ENCODE measurements around the gene PSAP.
"Not testable (repeated sequence)": the region's sequence is repeated elsewhere in the genome, so short reads cannot be mapped to it uniquely, and the experiment has no call there.

The PSAP gene

DNA sequence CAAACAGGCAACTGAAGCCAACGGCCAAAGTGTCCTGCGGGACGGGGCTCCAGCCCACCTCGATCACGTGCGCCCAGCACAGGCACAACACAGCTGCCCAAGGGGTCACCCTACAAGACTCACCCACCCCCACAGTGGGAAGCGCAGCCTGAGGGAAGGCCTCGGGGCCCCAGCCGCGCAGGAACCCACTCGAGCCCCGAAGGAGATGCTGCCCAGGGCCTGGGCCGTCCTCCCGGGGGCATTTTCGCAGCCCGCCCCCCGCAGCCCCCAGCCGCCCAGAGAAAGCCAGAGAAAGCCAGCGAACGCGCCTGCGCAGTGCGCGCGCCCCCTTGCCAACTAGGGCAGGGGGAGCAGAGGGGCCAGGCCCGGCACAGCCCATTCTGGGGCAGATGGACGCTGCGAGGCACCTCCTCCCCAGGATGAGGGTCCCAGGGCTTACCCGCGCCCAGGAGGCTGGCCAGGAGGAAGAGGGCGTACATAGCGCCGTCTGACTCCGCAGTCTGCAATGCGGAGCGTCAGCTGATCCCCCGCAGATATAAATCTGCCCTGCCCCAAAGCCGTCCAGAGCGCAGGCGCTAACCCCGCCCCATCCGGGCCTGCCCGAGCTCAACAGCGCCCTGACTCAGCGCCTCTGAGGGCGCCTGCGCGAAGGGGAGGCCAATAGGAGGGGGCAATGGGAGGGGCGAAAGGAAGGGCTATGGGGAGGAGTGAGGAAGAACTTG is at the start of gene PSAP:
TSS of gene PSAP (minus strand) at position 509 of the 722 bp plus-strand sequence. CDS start at position 479, 30 bp downstream.
- TF ChIP-seq CTCF (IDR thresholded peaks at IDR 0.05; ENCODE audit: low read depth, low read length): no peak
- in situ Hi-C loops (cut with HindIII; ENCODE audit: low sequenced_read_pairs): no loop called here
- peak; percentile 98 for DNase-seq (ENCODE audit: low read depth, low spot score)
- H3K4me3 ChIP-seq (ENCODE audit: low read depth, low read length): peak within 1 kb of the TSS; percentile 89

GRCh38 chr10:71900441-71901180 is 49.6 kb upstream of the PSAP start:
- TF ChIP-seq CTCF (IDR thresholded peaks at IDR 0.05; ENCODE audit: low read depth, low read length): no peak
- no peak overlapping the region for H3K4me3 ChIP-seq (ENCODE audit: low read depth, low read length)
- no peak for DNase-seq (ENCODE audit: low read depth, low spot score)
- in situ Hi-C loops (cut with HindIII; ENCODE audit: low sequenced_read_pairs): no loop called here

- DNase-seq (ENCODE audit: low read depth, low spot score): no peak
- no peak overlapping the region for H3K4me3 ChIP-seq (ENCODE audit: low read depth, low read length)
- no peak for TF ChIP-seq CTCF (IDR thresholded peaks at IDR 0.05; ENCODE audit: low read depth, low read length)
- in situ Hi-C loops (cut with HindIII; ENCODE audit: low sequenced_read_pairs): no loop called here
These were observed 48.8 kb upstream of the PSAP start for GRCh38 chr10:71899665-71900412.

GRCh38 chr10:71898346-71898745 is 47.3 kb upstream of the PSAP start:
- H3K4me3 ChIP-seq (ENCODE audit: low read depth, low read length); DNase-seq (ENCODE audit: low read depth, low spot score); in situ Hi-C loops (cut with HindIII; ENCODE audit: low sequenced_read_pairs): not testable (repeated sequence)

DNA sequence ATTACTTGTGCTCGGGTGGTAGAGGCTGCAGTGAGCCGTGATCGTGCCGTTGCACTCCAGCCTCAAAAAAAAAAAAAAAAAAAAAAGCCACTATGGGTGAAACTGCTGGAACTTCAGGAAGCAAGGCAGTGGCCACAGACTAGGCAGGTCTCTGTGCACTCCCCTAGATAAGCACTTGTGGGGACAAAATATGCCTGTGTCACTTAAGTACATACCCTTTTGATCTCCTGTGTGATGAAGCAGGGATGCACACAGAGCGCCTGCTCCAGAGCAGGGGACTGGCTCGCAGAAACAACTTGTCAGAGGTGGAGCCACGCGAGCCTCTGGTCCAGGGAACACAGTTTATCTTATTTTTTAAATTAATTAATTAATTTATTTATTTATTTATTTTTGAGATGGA is 42.9 kb upstream of the PSAP start:
- no peak for DNase-seq (ENCODE audit: low read depth, low spot score)
- H3K4me3 ChIP-seq (ENCODE audit: low read depth, low read length): no peak overlapping the region
- in situ Hi-C loops (cut with HindIII; ENCODE audit: low sequenced_read_pairs): no loop called here
- no peak for TF ChIP-seq CTCF (IDR thresholded peaks at IDR 0.05; ENCODE audit: low read depth, low read length)

GRCh38 chr10:71893258-71893815 is 42.3 kb upstream of the PSAP start:
- no peak overlapping the region for H3K4me3 ChIP-seq (ENCODE audit: low read depth, low read length)
- no peak for TF ChIP-seq CTCF (IDR thresholded peaks at IDR 0.05; ENCODE audit: low read depth, low read length)
- no peak for DNase-seq (ENCODE audit: low read depth, low spot score)
- in situ Hi-C loops (cut with HindIII; ENCODE audit: low sequenced_read_pairs): no loop called here
